SW 1271 (cell line): ENCODE results near the gene AFF4.
"Not testable (repeated sequence)": the region's sequence is repeated elsewhere in the genome, so short reads cannot be mapped to it uniquely, and the experiment has no call there.

Source experiments
- DNase-seq, 2 experiments: peaks; one replicate each; lab custom pipeline; 2025; lab: John Stamatoyannopoulos, UW

AFF4 gene

GRCh38 chr5:132886064-132886823, 77.2 kb downstream of the AFF4 start:
- DNase-seq, result no peak

GRCh38 chr5:132884548-132884947, 78.9 kb downstream of the AFF4 start:
- no peak for DNase-seq

- peak; percentile 27 to 77 for DNase-seq
Observed at GRCh38 chr5:132883261-132883834, 80.1 kb downstream of the AFF4 start.

GRCh38 chr5:132877938-132878337, 85.5 kb downstream of the AFF4 start:
- no peak for DNase-seq

- no peak for DNase-seq
Observed at GRCh38 chr5:132877466-132877865, 86.0 kb downstream of the AFF4 start.

- DNase-seq, result no peak
Observed at GRCh38 chr5:132876020-132876759, 87.2 kb downstream of the AFF4 start.

GRCh38 chr5:132873930-132874271, 89.5 kb downstream of the AFF4 start:
- no peak for DNase-seq

- no peak for DNase-seq
Observed at GRCh38 chr5:132873119-132873929, 90.1 kb downstream of the AFF4 start, which contains the start of gene LEAP2. TSS of gene LEAP2 (plus strand) at chr5:132873668. CDS start at chr5:132873695, 27 bp downstream.

- no peak for DNase-seq
Observed at GRCh38 chr5:132872788-132873118, 90.7 kb downstream of the AFF4 start.

GRCh38 chr5:132871459-132872284, 91.8 kb downstream of the AFF4 start:
- no peak for DNase-seq

- no peak for DNase-seq
Observed at GRCh38 chr5:132870801-132871200, 92.6 kb downstream of the AFF4 start.

GRCh38 chr5:132868754-132869153, 94.7 kb downstream of the AFF4 start:
- DNase-seq, result no peak

GRCh38 chr5:132867046-132867451, 96.4 kb downstream of the AFF4 start:
- DNase-seq, result no peak

GRCh38 chr5:132866342-132867045, 96.9 kb downstream of the AFF4 start, which contains the start of the genes GDF9 and UQCRQ:
TSS of gene GDF9 (minus strand) at chr5:132866469. CDS start at chr5:132864533, 1,936 bp downstream.
TSS of gene UQCRQ (plus strand) at chr5:132866642. CDS start at chr5:132866882, 240 bp downstream.
- DNase-seq, result peak; percentile 100

GRCh38 chr5:132865668-132866341, 97.6 kb downstream of the AFF4 start:
- DNase-seq, result no peak

GRCh38 chr5:132860742-132861141, 102.7 kb downstream of the AFF4 start:
- DNase-seq, result no peak

GRCh38 chr5:132859889-132860437, 103.5 kb downstream of the AFF4 start:
- no peak for DNase-seq

- DNase-seq, result no peak
Observed at GRCh38 chr5:132856011-132856410, 107.4 kb downstream of the AFF4 start.

- DNase-seq, result not testable (repeated sequence)
Observed at GRCh38 chr5:132854992-132855391, 108.4 kb downstream of the AFF4 start.

GRCh38 chr5:132854301-132854700, 109.1 kb downstream of the AFF4 start:
- no peak for DNase-seq
